ENCODE measurements around the gene MRPL48.

Gene MRPL48

GRCh38 chr11:73787643-73788558, at the start of gene MRPL48:
TSS of gene MRPL48 (plus strand) at chr11:73787874. CDS start at chr11:73787972, 98 bp downstream.
- H3K4me3 ChIP-seq (ENCODE audit: low read depth, low read length), result peak within 1 kb of the TSS; percentile 90
- H3K79me2 ChIP-seq, result no peaks in the 10 kb centered on the region
- H3K27ac ChIP-seq, result peak within 1 kb of the TSS; percentile 94
- no peak within 1 kb of the TSS for H3K9ac ChIP-seq
- H2AFZ ChIP-seq, result peak within 1 kb of the TSS; percentile 96
- no peaks in the 10 kb centered on the region for H3K36me3 ChIP-seq (ENCODE audit: control insufficient read depth, insufficient read depth, low read length)
- no peaks in the 10 kb centered on the region for H3K27me3 ChIP-seq (ENCODE audit: control insufficient read depth, insufficient read depth, low read length)
- H3K4me1 ChIP-seq, result no peaks in the 10 kb centered on the region
- no peak for TF ChIP-seq CTCF (IDR thresholded peaks at IDR 0.05)
- peak within 1 kb of the TSS; percentile 80 for H3K4me2 ChIP-seq (ENCODE audit: low read length)
- H3K9me3 ChIP-seq (ENCODE audit: control insufficient read depth, low read length), result no peaks in the 10 kb centered on the region

- H3K4me1 ChIP-seq, result no peaks in the 10 kb centered on the region
- no peak overlapping the region for H3K27ac ChIP-seq
- H3K79me2 ChIP-seq, result peaks cover 12% of the 10 kb centered on the region
- H3K27me3 ChIP-seq (ENCODE audit: control insufficient read depth, insufficient read depth, low read length), result no peaks in the 10 kb centered on the region
- no peaks in the 10 kb centered on the region for H3K36me3 ChIP-seq (ENCODE audit: control insufficient read depth, insufficient read depth, low read length)
- H2AFZ ChIP-seq, result no peak overlapping the region
- no peak overlapping the region for H3K9ac ChIP-seq
- H3K4me3 ChIP-seq (ENCODE audit: low read depth, low read length), result no peak overlapping the region
- no peak for TF ChIP-seq CTCF (IDR thresholded peaks at IDR 0.05)
- H3K9me3 ChIP-seq (ENCODE audit: control insufficient read depth, low read length), result no peaks in the 10 kb centered on the region
- no peak overlapping the region for H3K4me2 ChIP-seq (ENCODE audit: low read length)
Observed at GRCh38 chr11:73743045-73743444, 44.6 kb upstream of the MRPL48 start.

- Histone ChIP-seq H3K27me3 (ENCODE audit: control insufficient read depth, insufficient read depth, low read length) (no peaks in the 10 kb centered on the region), H3K4me3 (ENCODE audit: low read depth, low read length) (no peak overlapping the region), H2AFZ (no peak overlapping the region), H3K4me2 (ENCODE audit: low read length) (no peak overlapping the region), H3K9ac (no peak overlapping the region), H3K27ac (no peak overlapping the region), H3K4me1 (no peaks in the 10 kb centered on the region), H3K79me2 (peaks cover 21% of the 10 kb centered on the region), H3K9me3 (ENCODE audit: control insufficient read depth, low read length) (no peaks in the 10 kb centered on the region), H3K36me3 (ENCODE audit: control insufficient read depth, insufficient read depth, low read length) (no peaks in the 10 kb centered on the region)
- no peak for TF ChIP-seq CTCF (IDR thresholded peaks at IDR 0.05)
Observed at GRCh38 chr11:73746701-73747100, 41.0 kb upstream of the MRPL48 start.

- TF ChIP-seq CTCF (IDR thresholded peaks at IDR 0.05), result no peak
- H3K4me1 ChIP-seq, result no peaks in the 10 kb centered on the region
- H3K4me2 ChIP-seq (ENCODE audit: low read length), result no peak overlapping the region
- no peak overlapping the region for H3K27ac ChIP-seq
- H3K36me3 ChIP-seq (ENCODE audit: control insufficient read depth, insufficient read depth, low read length), result no peaks in the 10 kb centered on the region
- H3K79me2 ChIP-seq, result peaks cover 20% of the 10 kb centered on the region
- no peak overlapping the region for H3K4me3 ChIP-seq (ENCODE audit: low read depth, low read length)
- no peaks in the 10 kb centered on the region for H3K9me3 ChIP-seq (ENCODE audit: control insufficient read depth, low read length)
- no peak overlapping the region for H2AFZ ChIP-seq
- H3K9ac ChIP-seq, result no peak overlapping the region
- no peaks in the 10 kb centered on the region for H3K27me3 ChIP-seq (ENCODE audit: control insufficient read depth, insufficient read depth, low read length)
Observed at GRCh38 chr11:73747762-73748161, 39.9 kb upstream of the MRPL48 start.

Data from parathyroid adenoma (tissue), 2 donors.